Adipocyte (in vitro differentiated cells): ENCODE results near the gene SERHL2.
"Not testable (repeated sequence)": the region's sequence is repeated elsewhere in the genome, so short reads cannot be mapped to it uniquely, and the experiment has no call there.

Experiments
- DNase-seq: peaks from one replicate; pipeline ENCODE4 v3.0.0-alpha.2; 2015; ENCODE audit warnings: low read depth
- H3K27me3 ChIP-seq: replicated peaks from 2 replicates; pipeline ENCODE4 v1.7.0; 2013; ENCODE audit warnings: mild to moderate bottlenecking, low read length, moderate library complexity; ENCODE audit not compliant: control insufficient read depth, insufficient read depth
- H3K36me3 ChIP-seq: 2 replicates; pipeline ENCODE4 v1.7.0; 2013; ENCODE audit warnings: low read length, mild to moderate bottlenecking, moderate library complexity; ENCODE audit not compliant: control insufficient read depth, insufficient read depth, severe bottlenecking
- H3K4me1 ChIP-seq: 2 replicates; pipeline ENCODE4 v1.7.0; 2013; ENCODE audit warnings: mild to moderate bottlenecking, low read length, moderate library complexity; ENCODE audit not compliant: control insufficient read depth, insufficient read depth
- H3K4me3 ChIP-seq: 2 replicates; pipeline ENCODE4 v1.7.0; 2013; ENCODE audit warnings: mild to moderate bottlenecking, low read length, moderate library complexity
- H3K9ac ChIP-seq: 2 replicates; pipeline ENCODE4 v1.7.0; 2013; ENCODE audit warnings: mild to moderate bottlenecking, low read length, moderate library complexity
- H3K9me3 ChIP-seq: 2 replicates; pipeline ENCODE4 v1.7.0; 2013; ENCODE audit warnings: mild to moderate bottlenecking, low read length, moderate library complexity; ENCODE audit not compliant: control insufficient read depth

Gene SERHL2

GRCh38 chr22:42536634-42537033 lies 17.1 kb upstream of the SERHL2 start:
- not testable (repeated sequence) for DNase-seq, H3K4me3 ChIP-seq, H3K4me1 ChIP-seq, H3K9ac ChIP-seq, H3K27me3 ChIP-seq, H3K9me3 ChIP-seq, H3K36me3 ChIP-seq

GRCh38 chr22:42537199-42537831 lies 16.4 kb upstream of the SERHL2 start:
- DNase-seq, H3K36me3 ChIP-seq, H3K4me3 ChIP-seq, H3K4me1 ChIP-seq, H3K9me3 ChIP-seq, H3K27me3 ChIP-seq, H3K9ac ChIP-seq: not testable (repeated sequence)

- DNase-seq: peak; percentile 15
- not testable (repeated sequence) for H3K9me3 ChIP-seq, H3K27me3 ChIP-seq, H3K4me3 ChIP-seq, H3K9ac ChIP-seq, H3K4me1 ChIP-seq, H3K36me3 ChIP-seq
Observed at GRCh38 chr22:42539236-42539771, 14.5 kb upstream of the SERHL2 start.

GRCh38 chr22:42544686-42545085 lies 9.1 kb upstream of the SERHL2 start:
- H3K4me3 ChIP-seq: no peak overlapping the region
- H3K9ac ChIP-seq: no peak overlapping the region
- H3K27me3 ChIP-seq: peaks cover 7% of the 10 kb centered on the region
- H3K36me3 ChIP-seq: no peaks in the 10 kb centered on the region
- no peak for DNase-seq
- H3K9me3 ChIP-seq: no peaks in the 10 kb centered on the region
- no peaks in the 10 kb centered on the region for H3K4me1 ChIP-seq

- H3K9ac ChIP-seq: no peak overlapping the region
- no peak overlapping the region for H3K4me3 ChIP-seq
- H3K4me1 ChIP-seq: no peaks in the 10 kb centered on the region
- H3K27me3 ChIP-seq: peaks cover 21% of the 10 kb centered on the region
- no peak for DNase-seq
- no peaks in the 10 kb centered on the region for H3K36me3 ChIP-seq
- no peaks in the 10 kb centered on the region for H3K9me3 ChIP-seq
Observed at GRCh38 chr22:42547562-42547961, 6.2 kb upstream of the SERHL2 start.

- not testable (repeated sequence) for H3K9ac ChIP-seq, DNase-seq
Observed at GRCh38 chr22:42548126-42548525, 5.6 kb upstream of the SERHL2 start.

GRCh38 chr22:42548597-42549330 lies 5.0 kb upstream of the SERHL2 start:
- no peak overlapping the region for H3K9ac ChIP-seq
- H3K36me3 ChIP-seq: no peaks in the 10 kb centered on the region
- DNase-seq: no peak
- H3K4me3 ChIP-seq: no peak overlapping the region
- H3K9me3 ChIP-seq: no peaks in the 10 kb centered on the region
- no peaks in the 10 kb centered on the region for H3K4me1 ChIP-seq
- peaks cover 21% of the 10 kb centered on the region for H3K27me3 ChIP-seq

More at GRCh38 chr22:42548126-42548525, 5.6 kb upstream of the SERHL2 start:
- H3K27me3 ChIP-seq: peaks cover 21% of the 10 kb centered on the region
- H3K4me1 ChIP-seq, H3K36me3 ChIP-seq, H3K9me3 ChIP-seq, H3K4me3 ChIP-seq: not testable (repeated sequence)

- Histone ChIP-seq H3K4me3 (no peak overlapping the region), H3K27me3 (peaks cover 21% of the 10 kb centered on the region)
Observed at GRCh38 chr22:42549331-42550060, 4.3 kb upstream of the SERHL2 start.

GRCh38 chr22:42552294-42552647 lies 1.5 kb upstream of the SERHL2 start:
- H3K4me1 ChIP-seq, H3K4me3 ChIP-seq, H3K9ac ChIP-seq, H3K36me3 ChIP-seq, H3K9me3 ChIP-seq, DNase-seq: not testable (repeated sequence)
- peaks cover 21% of the 10 kb centered on the region for H3K27me3 ChIP-seq

More at GRCh38 chr22:42549331-42550060, 4.3 kb upstream of the SERHL2 start:
- Histone ChIP-seq H3K4me1 (peaks cover 7% of the 10 kb centered on the region), H3K36me3 (no peaks in the 10 kb centered on the region), H3K9ac (no peak overlapping the region), H3K9me3 (no peaks in the 10 kb centered on the region)
- no peak for DNase-seq

- Histone ChIP-seq H3K9ac (no peak overlapping the region), H3K27me3 (no peaks in the 10 kb centered on the region), H3K9me3 (no peaks in the 10 kb centered on the region), H3K4me3 (no peak overlapping the region), H3K4me1 (no peaks in the 10 kb centered on the region), H3K36me3 (no peaks in the 10 kb centered on the region)
- no peak for DNase-seq
Observed at GRCh38 chr22:42560381-42560780, 6.6 kb downstream of the SERHL2 start.

GRCh38 chr22:42560781-42561180 lies 7.0 kb downstream of the SERHL2 start:
- DNase-seq: peak; percentile 24
- H3K36me3 ChIP-seq: no peaks in the 10 kb centered on the region
- no peaks in the 10 kb centered on the region for H3K27me3 ChIP-seq

More at GRCh38 chr22:42560781-42561180, 7.0 kb downstream of the SERHL2 start:
- H3K4me1 ChIP-seq: no peaks in the 10 kb centered on the region
- no peak overlapping the region for H3K9ac ChIP-seq
- no peaks in the 10 kb centered on the region for H3K9me3 ChIP-seq
- no peak overlapping the region for H3K4me3 ChIP-seq
